Measurements from ENCODE around the gene YBX1. TPM values are rescaled to one million over a fixed set of nuclear protein-coding genes. Genes with fewer than 3 reads are reported as not detected.
"Not testable (repeated sequence)": the region's sequence is repeated elsewhere in the genome, so short reads cannot be mapped to it uniquely, and the experiment has no call there.

The YBX1 gene
- total and polyA plus RNA-seq, 10 donors = 361 to 684 (median 427) TPM

GRCh38 chr1:42723511-42723910 lies 41.3 kb downstream of the YBX1 start:
- WGBS, 5 donors = 76 to 87% (median 83%) methylated on average over 6 of the region's 6 CpGs
- intact Hi-C loops (cut with DNase I; ENCODE audit: low total_unique reads) = no loop called here
- H3K27me3 ChIP-seq (replicated peaks in 1 of 7) = no peaks in the 10 kb centered on the region
- H3K4me1 ChIP-seq = no peaks in the 10 kb centered on the region
- DNase-seq = no peak
- TF ChIP-seq POLR2AphosphoS5 (IDR thresholded peaks at IDR 0.05) (no peak), POLR2A (IDR thresholded peaks at IDR 0.05) (no peak), CTCF (IDR thresholded peaks at IDR 0.05 in 8 of 11, conservative IDR thresholded peaks at IDR 0.05 in 3 of 11) (no peak)
- peaks cover 0 to 7% (median 0%) of the 10 kb centered on the region in 6 donors for H3K36me3 ChIP-seq
- H3K27ac ChIP-seq = no peak overlapping the region
- no peaks in the 10 kb centered on the region for H3K9me3 ChIP-seq
- H3K4me3 ChIP-seq = no peak overlapping the region

- H3K4me3 ChIP-seq; H3K27ac ChIP-seq; intact Hi-C loops (cut with DNase I; ENCODE audit: low total_unique reads); DNase-seq; H3K27me3 ChIP-seq (replicated peaks in 1 of 7); H3K9me3 ChIP-seq; H3K36me3 ChIP-seq; H3K4me1 ChIP-seq: not testable (repeated sequence)
- 92 to 99% (median 98%) methylated on average over 4 of the region's 4 CpGs for WGBS, 5 donors
Measured at GRCh38 chr1:42725820-42726219, 43.6 kb downstream of the YBX1 start.

- H3K9me3 ChIP-seq = no peaks in the 10 kb centered on the region
- no peaks in the 10 kb centered on the region for H3K4me1 ChIP-seq
- DNase-seq = no peak
- H3K27me3 ChIP-seq (replicated peaks in 1 of 7) = no peaks in the 10 kb centered on the region
- no peak overlapping the region for H3K4me3 ChIP-seq
- 88 to 91% (median 90%) methylated on average over 3 of the region's 3 CpGs for WGBS, 5 donors
- no peak overlapping the region for H3K27ac ChIP-seq
- intact Hi-C loops (cut with DNase I; ENCODE audit: low total_unique reads) = no loop called here
- no peaks in the 10 kb centered on the region for H3K36me3 ChIP-seq
- TF ChIP-seq POLR2AphosphoS5 (IDR thresholded peaks at IDR 0.05) (no peak), CTCF (IDR thresholded peaks at IDR 0.05 in 8 of 11, conservative IDR thresholded peaks at IDR 0.05 in 3 of 11) (no peak), POLR2A (IDR thresholded peaks at IDR 0.05) (no peak)
Measured at GRCh38 chr1:42730002-42730401, 47.8 kb downstream of the YBX1 start.

- TF ChIP-seq POLR2A (IDR thresholded peaks at IDR 0.05) (no peak), CTCF (IDR thresholded peaks at IDR 0.05 in 8 of 11, conservative IDR thresholded peaks at IDR 0.05 in 3 of 11) (no peak), POLR2AphosphoS5 (IDR thresholded peaks at IDR 0.05) (no peak)
- Histone ChIP-seq H3K36me3 (no peaks in the 10 kb centered on the region), H3K27me3 (replicated peaks in 1 of 7) (no peaks in the 10 kb centered on the region), H3K4me1 (peaks cover 0 to 1% (median 0%) of the 10 kb centered on the region in 6 donors), H3K9me3 (no peaks in the 10 kb centered on the region), H3K27ac (no peak overlapping the region), H3K4me3 (no peak overlapping the region)
- 46 to 75% (median 68%) methylated on average over 4 of the region's 4 CpGs for WGBS, 5 donors
- intact Hi-C loops (cut with DNase I; ENCODE audit: low total_unique reads) = no loop called here
- DNase-seq = no peak
Measured at GRCh38 chr1:42730988-42731387, 48.8 kb downstream of the YBX1 start.

GRCh38 chr1:42731585-42731984 lies 49.4 kb downstream of the YBX1 start:
- Histone ChIP-seq H3K4me1 (peaks cover 0 to 6% (median 2%) of the 10 kb centered on the region in 6 donors), H3K27me3 (replicated peaks in 1 of 7) (no peaks in the 10 kb centered on the region), H3K36me3 (no peaks in the 10 kb centered on the region), H3K4me3 (no peak overlapping the region), H3K9me3 (no peaks in the 10 kb centered on the region), H3K27ac (no peak overlapping the region)
- 81 to 94% (median 88%) methylated on average over 3 of the region's 3 CpGs for WGBS, 5 donors
- TF ChIP-seq CTCF (IDR thresholded peaks at IDR 0.05 in 8 of 11, conservative IDR thresholded peaks at IDR 0.05 in 3 of 11) (no peak), POLR2AphosphoS5 (IDR thresholded peaks at IDR 0.05) (no peak), POLR2A (IDR thresholded peaks at IDR 0.05) (no peak)
- DNase-seq = no peak
- intact Hi-C loops (cut with DNase I; ENCODE audit: low total_unique reads) = no loop called here

All from spleen (tissue), 11 donors.